Fibroblast of the aortic adventitia (primary cell): ENCODE data around the gene NT5C3A. TPM values are rescaled to one million over a fixed set of nuclear protein-coding genes. Genes with fewer than 3 reads are reported as not detected.

Experiments
- DNase-seq: peaks from one replicate; pipeline ENCODE4 v3.0.0-alpha.2; 2010; ENCODE audit warnings: low read depth
- H3K4me3 ChIP-seq: 2 replicates; pipeline ENCODE4 v1.5.1; 2011; ENCODE audit warnings: low read depth, mild to moderate bottlenecking, control low read depth, low read length, moderate library complexity
- CTCF ChIP-seq: IDR thresholded peaks from 2 replicates; pipeline ENCODE4 v1.5.1; 2011; ENCODE audit warnings: mild to moderate bottlenecking, low read length, control low read depth, inconsistent platforms; ENCODE audit not compliant: insufficient read depth
- total RNA-seq: library from RNA; depleted of rRNA; stranded (reverse); fragments of >200 nt; gene quantifications from 2 replicates; pipeline ENCODE4 v1.2.3, GENCODE V29; 2012; ENCODE audit warnings: low replicate concordance

NT5C3A gene
- total RNA-seq, 1 donor: 26.8 TPM

GRCh38 chr7:33089142-33089541, 26.6 kb upstream of the NT5C3A start:
- no peak overlapping the region for H3K4me3 ChIP-seq
- no peak for TF ChIP-seq CTCF
- no peak for DNase-seq

- TF ChIP-seq CTCF: no peak
Observed at GRCh38 chr7:33087858-33088257, 25.3 kb upstream of the NT5C3A start.

GRCh38 chr7:33087356-33087755, 24.8 kb upstream of the NT5C3A start:
- DNase-seq: no peak
- no peak for TF ChIP-seq CTCF

More at GRCh38 chr7:33087858-33088257, 25.3 kb upstream of the NT5C3A start:
- H3K4me3 ChIP-seq: no peak overlapping the region
- peak; percentile 77 for DNase-seq

GRCh38 chr7:33079763-33080690, 17.5 kb upstream of the NT5C3A start:
- no peak for TF ChIP-seq CTCF

More at GRCh38 chr7:33087356-33087755, 24.8 kb upstream of the NT5C3A start:
- no peak overlapping the region for H3K4me3 ChIP-seq

GRCh38 chr7:33079096-33079495, 16.5 kb upstream of the NT5C3A start:
- DNase-seq: no peak
- TF ChIP-seq CTCF: no peak

More at GRCh38 chr7:33079763-33080690, 17.5 kb upstream of the NT5C3A start:
- no peak for DNase-seq
- no peak overlapping the region for H3K4me3 ChIP-seq

GRCh38 chr7:33076737-33077136, 14.2 kb upstream of the NT5C3A start:
- DNase-seq: no peak
- H3K4me3 ChIP-seq: no peak overlapping the region
- no peak for TF ChIP-seq CTCF

More at GRCh38 chr7:33079096-33079495, 16.5 kb upstream of the NT5C3A start:
- no peak overlapping the region for H3K4me3 ChIP-seq
